HG02870 (cell line): ENCODE data around the gene CABLES2.

Experiments
- ATAC-seq: cut with Tn5 transposase; IDR thresholded peaks from one replicate; pipeline ENCODE4 v1.9.1; 2021; ENCODE audit warnings: mild to moderate bottlenecking, moderate library complexity; ENCODE audit not compliant: unreplicated experiment

The CABLES2 gene

GRCh38 chr20:62407221-62407992 lies at the start of gene CABLES2:
Gene CABLES2 (minus strand): TSS chr20:62407285. CDS start chr20:62407276, 9 bp downstream.
- peak; percentile 86 for ATAC-seq

GRCh38 chr20:62455929-62456328 lies 48.8 kb upstream of the CABLES2 start:
- no peak for ATAC-seq

- no peak for ATAC-seq
These were observed 48.0 kb upstream of the CABLES2 start for GRCh38 chr20:62454904-62455636.

- no peak for ATAC-seq
These were observed 46.2 kb upstream of the CABLES2 start for GRCh38 chr20:62453186-62453808.

GRCh38 chr20:62452475-62453095 lies 45.5 kb upstream of the CABLES2 start:
- no peak for ATAC-seq

GRCh38 chr20:62451970-62452369 lies 44.9 kb upstream of the CABLES2 start:
- ATAC-seq = no peak

- ATAC-seq = no peak
These were observed 44.2 kb upstream of the CABLES2 start for GRCh38 chr20:62451156-62451767.

- ATAC-seq = no peak
These were observed 43.0 kb upstream of the CABLES2 start for GRCh38 chr20:62449951-62450691.

- ATAC-seq = no peak
These were observed 41.7 kb upstream of the CABLES2 start for GRCh38 chr20:62448788-62449187.

GRCh38 chr20:62448038-62448437 lies 41.0 kb upstream of the CABLES2 start:
- ATAC-seq = no peak

- ATAC-seq = no peak
These were observed 40.1 kb upstream of the CABLES2 start for GRCh38 chr20:62446888-62447869.

- no peak for ATAC-seq
These were observed 39.4 kb upstream of the CABLES2 start for GRCh38 chr20:62446481-62446880.

GRCh38 chr20:62445553-62446340 lies 38.7 kb upstream of the CABLES2 start:
- no peak for ATAC-seq

- no peak for ATAC-seq
These were observed 37.2 kb upstream of the CABLES2 start for GRCh38 chr20:62444286-62444685.

GRCh38 chr20:62441987-62442539 lies 35.0 kb upstream of the CABLES2 start:
- no peak for ATAC-seq

GRCh38 chr20:62439218-62439617 lies 32.1 kb upstream of the CABLES2 start:
- ATAC-seq = no peak

GRCh38 chr20:62437927-62438326 lies 30.8 kb upstream of the CABLES2 start:
- ATAC-seq = no peak

- ATAC-seq = no peak
These were observed 30.4 kb upstream of the CABLES2 start for GRCh38 chr20:62437496-62437895.
